ENCODE measurements around the gene ICA1.

ICA1 gene

GRCh38 chr7:8260871-8261694, 884 bp downstream of the ICA1 start:
- TF ChIP-seq CTCF (IDR thresholded peaks at IDR 0.05; ENCODE audit: low read depth, low read length): no peak
- DNase-seq (ENCODE audit: extremely low read depth, low read depth): no peak

- DNase-seq (ENCODE audit: extremely low read depth, low read depth): no peak
- no peak for TF ChIP-seq CTCF (IDR thresholded peaks at IDR 0.05; ENCODE audit: low read depth, low read length)
Observed at GRCh38 chr7:8259586-8260222, 2.3 kb downstream of the ICA1 start.

- no peak for DNase-seq (ENCODE audit: extremely low read depth, low read depth)
- TF ChIP-seq CTCF (IDR thresholded peaks at IDR 0.05; ENCODE audit: low read depth, low read length): no peak
Observed at GRCh38 chr7:8258734-8259133, 3.2 kb downstream of the ICA1 start.

GRCh38 chr7:8258166-8258565, 3.8 kb downstream of the ICA1 start:
- TF ChIP-seq CTCF (IDR thresholded peaks at IDR 0.05; ENCODE audit: low read depth, low read length): no peak
- no peak for DNase-seq (ENCODE audit: extremely low read depth, low read depth)

GRCh38 chr7:8255680-8256655, 6.0 kb downstream of the ICA1 start:
- TF ChIP-seq CTCF (IDR thresholded peaks at IDR 0.05; ENCODE audit: low read depth, low read length): no peak

GRCh38 chr7:8254667-8255066, 7.3 kb downstream of the ICA1 start:
- no peak for DNase-seq (ENCODE audit: extremely low read depth, low read depth)
- no peak for TF ChIP-seq CTCF (IDR thresholded peaks at IDR 0.05; ENCODE audit: low read depth, low read length)

More at GRCh38 chr7:8255680-8256655, 6.0 kb downstream of the ICA1 start:
- no peak for DNase-seq (ENCODE audit: extremely low read depth, low read depth)
